ENCODE measurements around the gene CCDC74A.
A peak's percentile ranks its signal among the peaks of the same experiment; 100 is the strongest.
"Not testable (repeated sequence)": the region's sequence is repeated elsewhere in the genome, so short reads cannot be mapped to it uniquely, and the experiment has no call there.

CCDC74A gene

GRCh38 chr2:131527131-131528001 lies at the start of gene CCDC74A:
Gene CCDC74A, plus strand, starts transcription at chr2:131527888. Its CDS starts 83 bp downstream, at chr2:131527971.
- DNase-seq = peak; percentile 61

- DNase-seq = not testable (repeated sequence)
Measured at GRCh38 chr2:131478074-131478849, 49.4 kb upstream of the CCDC74A start.

GRCh38 chr2:131478850-131479461 lies 48.7 kb upstream of the CCDC74A start:
- DNase-seq = not testable (repeated sequence)

GRCh38 chr2:131480351-131480750 lies 47.3 kb upstream of the CCDC74A start:
- not testable (repeated sequence) for DNase-seq

GRCh38 chr2:131482506-131483155 lies 45.1 kb upstream of the CCDC74A start:
- DNase-seq = not testable (repeated sequence)

GRCh38 chr2:131483981-131484820 lies 43.5 kb upstream of the CCDC74A start:
- not testable (repeated sequence) for DNase-seq

- not testable (repeated sequence) for DNase-seq
Measured at GRCh38 chr2:131484906-131485460, 42.7 kb upstream of the CCDC74A start.

- DNase-seq = not testable (repeated sequence)
Measured at GRCh38 chr2:131486201-131486902, 41.3 kb upstream of the CCDC74A start.

GRCh38 chr2:131488306-131489205 lies 39.1 kb upstream of the CCDC74A start:
- no peak for DNase-seq

GRCh38 chr2:131490616-131491468 lies 36.8 kb upstream of the CCDC74A start:
- not testable (repeated sequence) for DNase-seq

GRCh38 chr2:131491469-131491836 lies 36.2 kb upstream of the CCDC74A start:
- DNase-seq = not testable (repeated sequence)

- not testable (repeated sequence) for DNase-seq
Measured at GRCh38 chr2:131492015-131492417, 35.7 kb upstream of the CCDC74A start, which contains the start of gene MZT2A. Gene MZT2A, minus strand, starts transcription at chr2:131492397. Its CDS starts 21 bp downstream, at chr2:131492376.

GRCh38 chr2:131492418-131493198 lies 35.1 kb upstream of the CCDC74A start:
- DNase-seq = peak; percentile 93

GRCh38 chr2:131493199-131493968 lies 34.3 kb upstream of the CCDC74A start:
- DNase-seq = no peak

- DNase-seq = not testable (repeated sequence)
Measured at GRCh38 chr2:131495506-131495905, 32.2 kb upstream of the CCDC74A start.

- not testable (repeated sequence) for DNase-seq
Measured at GRCh38 chr2:131498321-131498973, 29.2 kb upstream of the CCDC74A start.
